NB4 (cell line): ENCODE results near the gene ZNF800.

Experiments used
- DNase-seq: peaks from one replicate; pipeline ENCODE4 v3.0.0; 2010; ENCODE audit warnings: low read depth
- H3K4me3 ChIP-seq: one replicate; pipeline ENCODE4 v1.5.1; 2011; ENCODE audit warnings: mild to moderate bottlenecking, low read depth, low read length, moderate library complexity
- CTCF ChIP-seq: IDR thresholded peaks from one replicate; pipeline ENCODE4 v1.5.1; 2012; ENCODE audit warnings: low read depth, low read length
- MAX ChIP-seq: IDR thresholded peaks from 2 replicates; pipeline ENCODE4 v1.6.1; 2011; ENCODE audit warnings: low read depth, low read length
- MYC ChIP-seq: IDR thresholded peaks from 2 replicates; pipeline ENCODE4 v1.6.1; 2011; ENCODE audit warnings: low read depth, low read length
- POLR2A ChIP-seq: IDR thresholded peaks from 2 replicates; pipeline ENCODE4 v1.6.1; 2011; ENCODE audit warnings: mild to moderate bottlenecking; ENCODE audit not compliant: insufficient read length; ENCODE audit errors: extremely low read depth

ZNF800 gene

GRCh38 chr7:127347567-127348246 is 44.8 kb downstream of the ZNF800 start:
- TF ChIP-seq CTCF (peak; percentile 17), MYC (no peak)
- peak; percentile 81 for DNase-seq
- peak overlapping the region; percentile 30 for H3K4me3 ChIP-seq

- TF ChIP-seq POLR2A (no peak), MAX (no peak), MYC (no peak)
- DNase-seq = no peak
- H3K4me3 ChIP-seq = no peak overlapping the region
These were observed 45.8 kb downstream of the ZNF800 start for GRCh38 chr7:127346575-127347256.

GRCh38 chr7:127342596-127342995 is 49.9 kb downstream of the ZNF800 start:
- no peak for DNase-seq
- TF ChIP-seq MYC (no peak), MAX (no peak), CTCF (no peak), POLR2A (no peak)
- H3K4me3 ChIP-seq = no peak overlapping the region

GRCh38 chr7:127338122-127338521 is 54.4 kb downstream of the ZNF800 start:
- no peak overlapping the region for H3K4me3 ChIP-seq
- DNase-seq = no peak
- TF ChIP-seq POLR2A (no peak), MYC (no peak), MAX (no peak), CTCF (no peak)

GRCh38 chr7:127337581-127337980 is 54.9 kb downstream of the ZNF800 start:
- no peak for TF ChIP-seq POLR2A

GRCh38 chr7:127336458-127336857 is 56.0 kb downstream of the ZNF800 start:
- no peak overlapping the region for H3K4me3 ChIP-seq
- TF ChIP-seq MAX (no peak), CTCF (no peak), MYC (no peak), POLR2A (no peak)
- DNase-seq = no peak

More at GRCh38 chr7:127337581-127337980, 54.9 kb downstream of the ZNF800 start:
- no peak overlapping the region for H3K4me3 ChIP-seq
- DNase-seq = no peak

GRCh38 chr7:127332880-127333279 is 59.6 kb downstream of the ZNF800 start:
- no peak for DNase-seq
- TF ChIP-seq MAX (no peak), POLR2A (no peak), MYC (no peak), CTCF (no peak)
- no peak overlapping the region for H3K4me3 ChIP-seq
